ENCODE results near the gene CREBRF.
"Not testable (repeated sequence)": the region's sequence is repeated elsewhere in the genome, so short reads cannot be mapped to it uniquely, and the experiment has no call there.

CREBRF gene

DNA sequence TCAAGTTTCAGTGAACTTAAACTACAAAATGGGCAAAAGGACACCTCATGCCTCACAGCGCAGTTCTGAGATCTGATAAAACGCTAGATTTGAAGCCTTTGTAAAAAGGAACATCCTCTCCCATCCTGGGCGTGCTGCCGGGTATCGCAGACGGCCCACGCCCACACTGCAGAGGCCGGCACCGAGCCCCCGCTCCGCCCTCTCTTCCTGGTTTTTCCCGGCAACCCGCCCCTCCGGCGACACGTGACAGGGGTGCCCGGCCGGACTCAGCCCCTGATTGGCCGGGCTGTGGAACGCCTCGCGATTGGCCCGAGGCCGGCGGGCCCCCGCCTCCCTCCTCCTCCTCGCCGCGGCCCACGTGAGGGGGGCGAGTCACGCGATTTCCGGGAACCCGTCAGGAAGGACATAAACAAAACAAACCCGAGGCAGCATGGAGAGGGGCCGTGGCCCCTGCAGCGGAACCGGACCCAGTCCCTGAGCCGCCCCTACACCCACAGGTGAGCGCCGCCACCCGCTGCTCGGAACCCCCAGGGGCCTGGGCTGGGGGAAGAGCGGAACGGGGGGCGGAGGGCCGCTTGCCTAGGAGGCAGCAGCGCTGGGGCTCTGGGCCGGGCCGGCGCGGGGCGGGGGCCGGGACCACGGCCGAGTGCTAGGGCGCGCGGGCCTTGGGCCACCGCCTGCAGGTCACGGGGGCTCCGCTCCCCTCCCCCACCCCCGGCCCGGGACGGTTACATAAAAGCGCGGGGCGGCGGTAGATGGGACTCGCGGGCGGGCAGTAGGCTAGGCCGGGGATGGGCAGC lies at the start of gene CREBRF:
Gene CREBRF (plus strand): TSS at position 370 of the 800 bp plus-strand sequence. CDS start 24,424 bp downstream, outside the sequence.
- DNase-seq, result peak; percentile 98

DNA sequence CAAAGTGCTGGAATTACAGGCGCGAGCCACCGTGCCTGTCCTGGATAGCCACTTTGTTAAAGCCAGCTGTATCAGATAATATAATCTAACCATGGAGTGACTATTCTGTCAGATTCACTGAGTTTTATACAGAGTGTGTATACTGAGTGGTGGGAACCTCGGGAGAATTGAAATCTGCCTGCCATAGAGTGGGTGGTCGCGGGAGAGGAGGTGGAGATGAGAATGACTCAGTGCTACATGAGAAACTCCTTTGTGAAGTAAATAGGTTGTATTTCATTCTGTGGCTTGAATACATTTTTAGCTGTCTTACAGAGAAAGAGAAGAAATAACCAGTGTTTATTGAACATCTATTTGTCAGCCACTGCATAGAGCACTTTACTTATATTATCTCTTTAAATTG lies 46.1 kb upstream of the CREBRF start:
- DNase-seq, result no peak

- no peak for DNase-seq
Measured at GRCh38 chr5:173010547-173011464, 45.3 kb upstream of the CREBRF start.

GRCh38 chr5:173011566-173011965 lies 44.6 kb upstream of the CREBRF start:
- DNase-seq, result no peak

- no peak for DNase-seq
Measured at GRCh38 chr5:173012882-173013281, 43.3 kb upstream of the CREBRF start.

- no peak for DNase-seq
Measured at GRCh38 chr5:173014671-173015070, 41.5 kb upstream of the CREBRF start.

DNA sequence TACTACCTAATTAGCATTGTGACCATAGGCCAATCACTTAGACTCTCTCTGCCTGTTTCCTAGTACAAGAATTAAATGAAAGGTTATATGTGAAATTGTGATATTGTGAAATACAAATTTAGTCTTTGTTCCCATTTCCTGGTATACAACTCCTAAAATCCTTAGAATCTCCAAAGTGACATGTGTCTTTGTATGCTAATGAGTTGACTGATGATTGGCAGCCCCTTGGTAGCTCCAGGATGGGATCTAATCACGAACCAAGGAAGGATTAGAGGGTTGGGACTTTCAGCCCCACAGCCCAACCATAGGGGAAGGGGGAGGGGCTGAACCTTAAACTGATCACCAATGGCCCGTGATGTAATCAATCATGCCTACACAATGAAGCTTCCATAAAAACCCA lies 41.0 kb upstream of the CREBRF start:
- no peak for DNase-seq

DNA sequence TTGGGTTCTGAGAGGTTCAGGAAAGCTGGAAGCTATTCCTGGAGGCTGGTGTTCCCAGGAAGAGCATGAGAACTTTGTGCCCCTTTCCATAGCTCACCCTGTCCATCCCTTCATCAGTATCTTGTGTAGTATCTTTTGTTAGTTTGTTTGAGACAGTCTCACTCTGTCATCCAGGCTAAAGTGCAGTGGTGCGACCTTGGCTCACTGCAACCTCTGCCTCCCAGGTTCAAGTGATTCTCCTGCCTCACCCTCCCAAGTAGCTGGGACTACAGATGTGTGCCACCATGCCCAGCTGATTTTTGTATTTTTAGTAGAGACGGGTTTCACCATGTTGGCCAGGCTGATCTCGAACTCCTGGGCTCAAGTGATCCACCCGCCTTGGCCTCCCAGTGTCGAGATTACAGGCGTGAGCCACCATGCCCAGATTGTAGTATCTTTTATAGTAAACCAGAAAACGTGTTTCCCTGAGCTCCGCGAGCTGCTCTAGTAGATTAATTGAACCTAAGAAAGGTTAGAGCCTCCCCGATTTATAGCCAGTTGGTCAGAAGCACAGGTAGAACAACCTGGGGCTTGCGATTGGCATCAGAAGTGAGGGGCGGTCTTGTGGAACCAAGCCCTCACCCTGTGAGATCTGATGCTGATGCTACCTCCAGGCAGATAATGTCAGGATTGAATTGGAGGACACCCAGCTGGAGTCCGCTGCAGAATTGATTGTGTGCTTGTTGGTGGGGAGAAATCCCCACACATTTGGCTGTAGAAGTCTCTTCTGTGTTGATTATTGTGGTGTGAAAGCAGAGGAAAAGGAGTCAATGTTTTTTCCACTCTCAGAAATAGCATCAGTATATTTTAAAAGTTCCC lies 40.3 kb upstream of the CREBRF start:
- DNase-seq, result no peak

GRCh38 chr5:173016598-173017046 lies 39.5 kb upstream of the CREBRF start:
- DNase-seq, result no peak

DNA sequence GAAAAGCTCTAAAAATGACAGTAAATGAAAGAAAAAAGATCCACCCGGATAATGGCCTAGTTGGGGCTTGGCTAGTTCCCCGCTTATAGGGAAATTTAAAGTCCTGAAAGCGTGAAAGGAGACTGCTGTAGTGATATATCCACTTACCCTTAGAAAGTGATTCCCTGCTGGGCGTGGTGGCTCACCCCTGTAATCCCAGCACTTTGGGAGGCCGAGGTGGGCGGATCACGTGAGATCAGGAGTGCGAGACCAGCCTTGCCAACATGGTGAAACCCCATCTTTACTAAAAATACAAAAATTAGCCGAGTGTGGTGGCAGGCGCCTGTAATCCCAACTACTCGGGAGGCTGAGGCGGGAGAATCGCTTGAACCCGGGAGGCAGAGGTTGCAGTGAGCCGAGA lies 39.1 kb upstream of the CREBRF start:
- not testable (repeated sequence) for DNase-seq

DNA sequence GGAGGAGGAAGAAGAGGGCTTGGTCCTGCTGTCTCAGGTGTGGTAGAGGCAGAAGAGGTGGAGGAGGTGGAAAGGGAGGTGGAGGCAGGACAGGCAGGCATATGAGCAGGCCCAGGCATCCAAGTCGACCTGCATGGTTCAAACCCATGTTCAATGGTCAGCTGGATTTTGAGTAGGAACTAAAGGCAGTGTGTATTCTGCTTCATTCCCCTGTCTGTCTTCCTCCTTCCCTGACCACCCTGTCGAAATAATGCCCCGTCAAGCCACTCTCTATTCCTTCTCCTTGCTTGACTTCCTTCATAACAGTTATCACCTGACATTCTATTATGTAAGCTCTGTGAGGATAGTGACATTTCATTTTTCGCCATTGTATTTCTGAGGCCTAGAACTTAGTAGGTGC lies 37.8 kb upstream of the CREBRF start:
- no peak for DNase-seq

GRCh38 chr5:173020154-173020581 lies 36.0 kb upstream of the CREBRF start:
- DNase-seq, result no peak

DNA sequence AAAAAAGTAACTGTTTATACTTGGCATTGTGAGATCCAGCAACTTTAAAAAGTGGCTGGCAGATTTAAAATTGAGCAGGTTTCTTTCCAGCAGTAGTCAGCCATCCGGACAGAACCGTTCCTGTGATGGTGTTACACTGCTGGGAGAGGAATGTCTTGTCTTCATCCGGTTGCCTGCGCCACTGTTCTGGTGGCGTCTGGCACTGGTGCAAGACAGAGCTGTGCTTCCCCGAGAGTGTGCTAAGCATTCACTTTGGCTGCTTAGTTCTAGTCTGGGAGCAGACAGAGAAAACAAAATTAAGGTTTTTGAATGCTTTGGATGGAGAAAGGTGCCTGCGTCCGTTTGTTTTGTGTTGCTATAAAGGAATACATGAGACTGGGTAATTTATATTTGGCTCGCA lies 35.5 kb upstream of the CREBRF start:
- DNase-seq, result no peak

DNA sequence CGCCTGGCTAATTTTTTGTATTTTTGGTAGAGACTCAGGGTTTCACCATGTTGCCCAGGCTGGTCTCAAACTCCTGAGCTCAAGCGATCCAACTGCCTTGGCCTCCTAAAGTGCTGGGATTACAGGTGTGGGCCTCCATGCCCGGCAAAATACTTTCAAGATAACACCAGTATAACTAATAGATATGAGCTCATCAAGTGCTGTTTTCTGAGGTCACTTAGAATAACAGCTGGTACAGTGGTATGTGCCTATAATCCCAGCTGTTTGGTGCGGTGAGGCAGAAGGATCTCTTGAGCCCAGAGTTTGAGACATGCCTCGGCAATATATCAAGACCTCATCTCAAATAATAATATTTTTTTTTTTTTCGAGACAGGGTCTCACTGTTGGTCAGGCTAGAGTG lies 30.5 kb upstream of the CREBRF start:
- DNase-seq, result no peak

GRCh38 chr5:173027905-173028304 lies 28.2 kb upstream of the CREBRF start:
- DNase-seq, result no peak

GRCh38 chr5:173028811-173029327 lies 27.3 kb upstream of the CREBRF start:
- no peak for DNase-seq

GRCh38 chr5:173029499-173029921 lies 26.6 kb upstream of the CREBRF start:
- DNase-seq, result no peak

DNA sequence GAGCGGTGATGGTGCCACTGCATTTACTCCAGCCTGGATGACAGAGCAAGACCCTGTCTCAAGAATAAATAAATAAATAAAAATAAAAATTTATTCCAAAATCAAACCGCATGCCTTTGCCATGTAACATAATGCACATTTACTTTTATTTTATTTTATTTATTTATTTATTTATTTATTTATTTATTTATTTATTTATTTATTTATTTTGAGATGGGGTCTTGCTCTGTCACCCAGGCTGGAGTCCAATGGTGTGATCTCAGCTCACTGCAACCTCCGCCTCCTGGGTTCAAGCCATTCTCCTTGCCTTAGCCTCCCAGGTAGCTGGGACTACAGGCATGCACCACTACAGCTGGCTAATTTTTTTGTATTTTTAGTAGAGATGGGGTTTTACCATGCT lies 24.1 kb upstream of the CREBRF start:
- DNase-seq, result not testable (repeated sequence)

- no peak for DNase-seq
Measured at GRCh38 chr5:173032730-173033129, 23.4 kb upstream of the CREBRF start.

- no peak for DNase-seq
Measured at GRCh38 chr5:173033923-173034322, 22.2 kb upstream of the CREBRF start.

DNA sequence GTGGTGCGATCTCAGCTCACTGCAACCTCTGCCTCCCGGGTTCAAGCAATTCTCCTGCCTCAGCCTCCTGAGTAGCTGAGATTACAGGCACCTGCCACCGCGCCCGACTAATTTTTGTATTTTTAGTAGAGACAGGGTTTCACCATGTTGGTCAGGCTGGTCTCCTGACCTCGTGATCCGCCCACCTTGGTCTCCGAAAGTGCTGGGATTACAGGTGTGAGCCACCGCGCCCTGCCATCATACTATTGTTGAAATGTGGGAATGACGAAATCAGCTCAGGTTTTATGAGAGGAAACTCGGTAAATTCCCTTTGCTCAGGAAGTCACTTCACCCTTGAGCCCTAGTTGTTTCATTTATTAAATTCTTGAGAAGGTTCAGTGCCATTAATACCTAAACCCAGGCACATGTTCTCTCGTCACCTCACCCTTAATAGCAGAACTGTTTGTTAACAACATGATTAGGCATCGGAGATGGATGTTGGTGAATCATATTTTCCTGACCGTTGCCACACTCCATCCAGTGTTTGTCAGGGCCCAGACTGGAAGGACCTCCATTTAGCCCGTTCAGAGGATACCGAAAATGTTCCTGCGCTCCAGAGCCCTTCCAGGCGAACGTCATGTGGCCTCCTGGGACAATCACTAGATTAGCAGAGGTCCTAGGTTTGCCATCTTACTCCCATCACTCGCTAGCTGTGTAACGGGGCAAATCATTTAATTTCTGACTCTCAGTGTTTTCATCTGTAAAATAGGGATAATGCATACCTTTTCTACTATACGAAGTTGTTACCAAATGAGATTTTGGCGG lies 20.0 kb upstream of the CREBRF start:
- DNase-seq, result peak; percentile 56

GRCh38 chr5:173039188-173039587 lies 17.0 kb upstream of the CREBRF start:
- DNase-seq, result no peak

Measured in activated CD4-positive, alpha-beta T cell treated with anti-CD3 and anti-CD28 coated beads, Interleukin-2, amount 50 U/mL, for 16 hours (primary cell).